OCI-LY7 (cell line): Measurements from ENCODE around the gene CATSPERE. TPM values are rescaled to one million over a fixed set of nuclear protein-coding genes. Genes with fewer than 3 reads are reported as not detected.
A peak's percentile ranks its signal among the peaks of the same experiment; 100 is the strongest.
"Not testable (repeated sequence)": the region's sequence is repeated elsewhere in the genome, so short reads cannot be mapped to it uniquely, and the experiment has no call there.

Experiments
- BruUV-seq: library from RNA; stranded (reverse); fragments of 400-500 nt; replicated peaks from 2 replicates; lab custom pipeline; 2021; lab: Mats Ljungman, UMichigan
- CTCF ChIA-PET: fragments of 300-600 bp; sonication (Branson Sonifier 250); formaldehyde crosslinking; loops from one replicate; lab custom pipeline; 2022; ENCODE audit warnings: antibody characterized with exemption; ENCODE audit not compliant: unreplicated experiment; lab: Charles Lee
- POLR2A ChIA-PET: fragments of 300-600 bp; sonication (Branson Sonifier 250); formaldehyde crosslinking; loops from one replicate; lab custom pipeline; 2022; ENCODE audit warnings: antibody characterized with exemption; lab: Charles Lee
- DNase-seq: peaks from one replicate; pipeline ENCODE4 v3.0.0-alpha.2; 2015; ENCODE audit warnings: low spot score
- H2AFZ ChIP-seq: fragments of 200-600 bp; sonication (generic), shearing (Covaris generic); 2 replicates; pipeline ENCODE4 v1.6.1; 2014; ENCODE audit warnings: mild to moderate bottlenecking, antibody characterized with exemption, low read length, moderate library complexity
- H3K27ac ChIP-seq: fragments of 200-600 bp; sonication (generic); 2 replicates; pipeline ENCODE4 v1.5.1; 2014; ENCODE audit warnings: mixed run types, low read depth, mild to moderate bottlenecking, moderate library complexity, low read length, inconsistent platforms; ENCODE audit not compliant: poor library complexity, severe bottlenecking
- H3K36me3 ChIP-seq: fragments of 200-600 bp; sonication (generic); 2 replicates; pipeline ENCODE4 v1.6.1; 2014; ENCODE audit warnings: mild to moderate bottlenecking, antibody characterized with exemption, low read length, moderate library complexity, mixed read lengths; ENCODE audit not compliant: insufficient read depth
- H3K4me1 ChIP-seq: fragments of 200-600 bp; sonication (generic); 2 replicates; pipeline ENCODE4 v1.5.1; 2014; ENCODE audit warnings: mild to moderate bottlenecking, low read length; ENCODE audit not compliant: insufficient read depth, poor library complexity, severe bottlenecking
- H3K4me2 ChIP-seq: fragments of 200-600 bp; sonication (generic); 2 replicates; pipeline ENCODE4 v1.6.1; 2014; ENCODE audit warnings: mild to moderate bottlenecking, low read length
- H3K4me3 ChIP-seq: fragments of 200-600 bp; sonication (generic); 2 replicates; pipeline ENCODE4 v1.5.1; 2014; ENCODE audit warnings: mild to moderate bottlenecking, low read depth, low read length; ENCODE audit not compliant: poor library complexity, severe bottlenecking
- H3K79me2 ChIP-seq: fragments of 200-600 bp; sonication (generic); 2 replicates; pipeline ENCODE4 v1.6.1; 2016; ENCODE audit warnings: low read depth, mild to moderate bottlenecking, low read length, moderate library complexity, mixed read lengths; ENCODE audit not compliant: insufficient read depth
- H3K9me2 ChIP-seq: fragments of 200-600 bp; sonication (generic); 2 replicates; pipeline ENCODE4 v1.6.1; 2016; ENCODE audit warnings: mild to moderate bottlenecking, low read length, mixed read lengths; ENCODE audit not compliant: insufficient read depth
- H3K9me3 ChIP-seq: fragments of 200-600 bp; sonication (generic); 2 replicates; pipeline ENCODE4 v1.6.1; 2014; ENCODE audit warnings: mild to moderate bottlenecking, mixed run types, low read length, mixed read lengths
- H4K20me1 ChIP-seq: fragments of 200-600 bp; sonication (generic); 2 replicates; pipeline ENCODE4 v1.6.1; 2014; ENCODE audit warnings: mild to moderate bottlenecking, antibody characterized with exemption, low read length, moderate library complexity, mixed read lengths; ENCODE audit not compliant: insufficient read depth
- CTCF ChIP-seq: fragments of 200-600 bp; sonication (generic); conservative IDR thresholded peaks from 2 replicates; pipeline ENCODE4 v1.5.1; 2014; ENCODE audit warnings: mild to moderate bottlenecking, antibody characterized with exemption, low read length, moderate library complexity, mixed read lengths
- EZH2phosphoT487 ChIP-seq: fragments of 200-600 bp; sonication (generic); IDR thresholded peaks from 2 replicates; pipeline ENCODE4 v1.6.1; 2018; ENCODE audit warnings: low read depth, borderline replicate concordance, mild to moderate bottlenecking, mixed run types, antibody characterized with exemption, low read length, moderate library complexity, mixed read lengths
- intact Hi-C: fragments of 100-400 bp; cut with micrococcal nuclease; formaldehyde crosslinking; loops from one replicate; pipeline ENCODE4 v1.10.0; 2022; ENCODE audit not compliant: unreplicated experiment
- total RNA-seq, 2 experiments: library from RNA; depleted of rRNA in 1 of 2; stranded (reverse); fragments of >200 nt in 1 of 2; shearing (Covaris generic) in 1 of 2; gene quantifications; 2 replicates each; pipeline ENCODE4 v1.2.3, GENCODE V29; 2014 to 2022

The CATSPERE gene
- total RNA-seq, 2 experiments from 2014 or later, result 0.41 to 1.1 TPM

- Histone ChIP-seq H3K36me3 (peaks cover 13% of the 10 kb centered on the region; the same call in 1 of the 2 replicates), H3K4me2 (peak overlapping the region; percentile 61; the same call in 1 of the 2 replicates), H3K4me1 (peaks cover 47% of the 10 kb centered on the region), H3K79me2 (peaks cover 91% of the 10 kb centered on the region)
- intact Hi-C loops, CTCF ChIA-PET, BruUV-seq, H4K20me1 ChIP-seq, H3K4me3 ChIP-seq, H3K9me3 ChIP-seq, H3K9me2 ChIP-seq, H3K27ac ChIP-seq, DNase-seq, H2AFZ ChIP-seq: not testable (repeated sequence)
- POLR2A ChIA-PET, result interaction anchor here (1.2 to 3.6 kb wide), 2 partner anchors 8 to 15 kb away, joined by 5 to 16 read pairs; no protein-coding TSS in a partner anchor
Observed at GRCh38 chr1:244666672-244667418, 205.8 kb downstream of the CATSPERE start.

DNA sequence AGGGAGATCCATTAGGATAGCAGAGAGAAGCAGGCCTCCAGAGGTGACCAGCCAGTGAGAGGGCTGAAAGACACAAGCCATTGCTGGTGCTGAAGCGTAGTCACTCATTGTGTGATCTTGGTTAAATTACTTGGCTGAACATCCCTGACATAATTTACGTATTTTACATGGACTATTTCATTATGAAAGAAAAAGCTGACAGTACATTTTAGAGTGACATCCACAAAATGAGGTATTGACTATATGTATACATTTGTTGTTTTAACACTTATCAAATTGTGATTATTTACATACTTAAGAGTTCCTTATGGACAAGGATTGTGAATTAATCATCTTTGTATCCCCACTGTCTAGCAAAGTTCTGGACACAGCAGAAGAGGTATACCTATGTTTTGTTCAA is 206.7 kb downstream of the CATSPERE start:
- Histone ChIP-seq H3K9me2 (no peaks in the 10 kb centered on the region), H3K79me2 (peaks cover 86% of the 10 kb centered on the region), H3K27ac (no peak overlapping the region), H3K4me2 (no peak overlapping the region), H3K9me3 (no peaks in the 10 kb centered on the region), H2AFZ (no peak overlapping the region), H3K36me3 (peaks cover 19% of the 10 kb centered on the region; the same call in 1 of the 2 replicates), H3K4me3 (no peak overlapping the region), H4K20me1 (peaks cover 5% of the 10 kb centered on the region; the same call in 1 of the 2 replicates), H3K4me1 (peaks cover 39% of the 10 kb centered on the region)
- no TSS peak for BruUV-seq
- intact Hi-C loops, result no loop called here
- no peak for DNase-seq
- POLR2A ChIA-PET, result interaction anchor here (1.2 kb wide), 1 partner anchor 9 kb away, joined by 5 read pairs; no protein-coding TSS in a partner anchor
- CTCF ChIA-PET, result no interaction called here
- TF ChIP-seq EZH2phosphoT487, result no peak

DNA sequence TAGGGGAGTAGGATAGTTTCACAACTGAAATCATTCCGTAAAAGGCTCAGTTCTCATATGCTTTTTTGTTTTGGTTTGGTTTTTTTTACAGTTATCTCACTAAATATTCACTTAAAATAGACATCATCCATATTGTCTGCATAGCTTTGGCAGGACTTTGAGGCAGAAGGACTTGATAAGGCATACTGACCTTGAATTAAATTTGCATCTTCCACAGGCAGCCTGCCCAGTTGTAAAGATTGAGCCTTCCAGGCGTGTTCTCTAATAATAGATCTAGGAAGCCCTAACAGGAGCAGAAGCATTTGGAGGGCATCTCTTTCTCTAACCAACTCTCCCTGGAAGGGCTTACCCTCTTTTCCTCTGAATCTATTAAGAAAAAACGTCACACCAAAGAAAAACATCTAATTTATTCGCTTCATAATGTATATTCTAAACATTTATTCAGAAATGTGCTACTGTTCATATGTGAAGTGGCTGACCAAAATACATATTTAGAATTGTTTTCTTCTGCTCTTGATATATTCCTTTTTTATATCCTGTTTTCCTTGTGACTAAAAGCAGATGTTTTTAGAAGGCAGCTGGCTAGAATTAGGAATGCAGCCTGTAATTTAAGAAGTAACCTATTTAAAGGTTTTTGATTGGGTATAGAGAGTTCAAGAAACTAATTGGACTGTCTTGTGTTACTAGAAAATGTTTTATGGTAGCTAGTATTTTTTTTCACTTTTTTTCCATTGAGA is 212.0 kb downstream of the CATSPERE start:
- intact Hi-C loops, result no loop called here
- H3K79me2 ChIP-seq, result peaks cover 86% of the 10 kb centered on the region

More for the DNA sequence above, 212.0 kb downstream of the CATSPERE start:
- CTCF ChIA-PET, result no interaction called here
- POLR2A ChIA-PET, result interaction anchor here (1.1 kb wide), 1 partner anchor 299 kb away, joined by 3 read pairs; no protein-coding TSS in a partner anchor
- no peak overlapping the region for H3K27ac ChIP-seq
- DNase-seq, result no peak
- H4K20me1 ChIP-seq, result peaks cover 2% of the 10 kb centered on the region; the same call in 1 of the 2 replicates
- no peak overlapping the region for H3K4me3 ChIP-seq
- H3K4me2 ChIP-seq, result no peak overlapping the region
- H3K4me1 ChIP-seq, result peaks cover 6% of the 10 kb centered on the region
- no TSS peak for BruUV-seq
- no peaks in the 10 kb centered on the region for H3K9me2 ChIP-seq
- no peaks in the 10 kb centered on the region for H3K9me3 ChIP-seq
- H3K36me3 ChIP-seq, result peaks cover 42% of the 10 kb centered on the region
- no peak for TF ChIP-seq CTCF
- TF ChIP-seq EZH2phosphoT487, result no peak
- no peak overlapping the region for H2AFZ ChIP-seq
